HuH-7 (cell line): ENCODE data around the gene CARS1.

Source experiments
- DNase-seq: peaks from one replicate; pipeline ENCODE4 v3.0.0; 2011; ENCODE audit warnings: low spot score

Gene CARS1

GRCh38 chr11:3058753-3059664 lies 1.8 kb upstream of the CARS1 start:
- DNase-seq: no peak

- DNase-seq: no peak
Measured at GRCh38 chr11:3056296-3057068, 741 bp downstream of the CARS1 start.

GRCh38 chr11:3055891-3056290 lies 1.3 kb downstream of the CARS1 start:
- no peak for DNase-seq

- no peak for DNase-seq
Measured at GRCh38 chr11:3052567-3052966, 4.7 kb downstream of the CARS1 start.

- no peak for DNase-seq
Measured at GRCh38 chr11:3052109-3052479, 5.1 kb downstream of the CARS1 start.

- DNase-seq: no peak
Measured at GRCh38 chr11:3051196-3052108, 5.8 kb downstream of the CARS1 start.

GRCh38 chr11:3050386-3051195 lies 6.6 kb downstream of the CARS1 start:
- DNase-seq: no peak

GRCh38 chr11:3049430-3050243 lies 7.6 kb downstream of the CARS1 start:
- no peak for DNase-seq

GRCh38 chr11:3047637-3048036 lies 9.6 kb downstream of the CARS1 start:
- no peak for DNase-seq

- no peak for DNase-seq
Measured at GRCh38 chr11:3046641-3047040, 10.6 kb downstream of the CARS1 start.

GRCh38 chr11:3046190-3046589 lies 11.0 kb downstream of the CARS1 start:
- no peak for DNase-seq

- no peak for DNase-seq
Measured at GRCh38 chr11:3044915-3045314, 12.3 kb downstream of the CARS1 start.

- DNase-seq: no peak
Measured at GRCh38 chr11:3044004-3044403, 13.2 kb downstream of the CARS1 start.

- no peak for DNase-seq
Measured at GRCh38 chr11:3043315-3043871, 13.8 kb downstream of the CARS1 start.

- no peak for DNase-seq
Measured at GRCh38 chr11:3042496-3043314, 14.5 kb downstream of the CARS1 start.

- DNase-seq: no peak
Measured at GRCh38 chr11:3041699-3042441, 15.4 kb downstream of the CARS1 start.

- DNase-seq: no peak
Measured at GRCh38 chr11:3040881-3041280, 16.3 kb downstream of the CARS1 start.

GRCh38 chr11:3037945-3038271 lies 19.3 kb downstream of the CARS1 start:
- no peak for DNase-seq
